SKM-1 treated with dmso at 0.1 percent for 144 hours (cell line): ENCODE data around the gene RDM1.
"Not testable (repeated sequence)": the region's sequence is repeated elsewhere in the genome, so short reads cannot be mapped to it uniquely, and the experiment has no call there.

Experiments
- DNase-seq: peaks from one replicate; lab custom pipeline; 2025; ENCODE audit not compliant: unreplicated experiment; lab: John Stamatoyannopoulos, UW

Gene RDM1

DNA sequence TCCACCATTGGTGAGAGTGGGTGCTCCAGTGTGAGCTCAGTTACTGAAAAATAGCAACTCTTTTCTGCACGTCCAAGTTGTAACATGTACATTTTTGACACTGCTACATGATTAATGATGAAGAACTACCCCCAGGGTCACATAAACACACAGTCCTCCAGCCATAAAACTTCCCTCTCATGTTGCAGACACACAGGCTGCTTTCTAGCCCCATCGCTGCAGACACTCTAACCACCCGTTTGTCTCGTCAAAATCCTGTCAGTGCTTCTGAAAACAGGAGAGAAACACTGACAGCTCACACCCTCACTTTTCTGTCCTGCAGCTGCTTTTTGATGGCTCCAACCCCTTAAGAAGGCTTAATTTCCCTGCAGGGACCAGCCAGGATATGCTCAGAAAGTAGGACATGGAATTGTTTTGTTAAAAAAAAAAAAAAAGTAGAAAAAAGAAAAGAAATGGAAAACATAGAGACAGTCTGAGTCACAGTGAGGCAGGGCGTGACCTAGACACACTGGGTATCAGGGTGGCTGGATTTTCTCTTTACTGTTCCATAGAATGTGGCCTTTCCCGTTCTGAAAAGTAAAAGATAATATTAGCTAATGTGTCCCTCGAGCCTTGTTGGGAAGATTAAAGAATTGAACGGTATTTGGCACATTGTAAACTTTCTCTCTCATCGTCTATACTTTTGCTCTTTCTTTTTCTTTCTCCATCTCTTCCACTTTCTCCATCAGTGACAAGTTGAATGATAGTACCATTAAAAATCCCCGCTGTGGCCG, 29.7 kb downstream of the RDM1 start:
- no peak for DNase-seq

GRCh38 chr17:35900280-35900679, 30.3 kb downstream of the RDM1 start:
- no peak for DNase-seq

- peak; percentile 73 for DNase-seq
Observed at GRCh38 chr17:35898283-35899070, 32.1 kb downstream of the RDM1 start.

GRCh38 chr17:35897772-35898171, 32.8 kb downstream of the RDM1 start:
- DNase-seq: not testable (repeated sequence)

GRCh38 chr17:35895636-35896587, 34.7 kb downstream of the RDM1 start:
- peak; percentile 93 for DNase-seq

DNA sequence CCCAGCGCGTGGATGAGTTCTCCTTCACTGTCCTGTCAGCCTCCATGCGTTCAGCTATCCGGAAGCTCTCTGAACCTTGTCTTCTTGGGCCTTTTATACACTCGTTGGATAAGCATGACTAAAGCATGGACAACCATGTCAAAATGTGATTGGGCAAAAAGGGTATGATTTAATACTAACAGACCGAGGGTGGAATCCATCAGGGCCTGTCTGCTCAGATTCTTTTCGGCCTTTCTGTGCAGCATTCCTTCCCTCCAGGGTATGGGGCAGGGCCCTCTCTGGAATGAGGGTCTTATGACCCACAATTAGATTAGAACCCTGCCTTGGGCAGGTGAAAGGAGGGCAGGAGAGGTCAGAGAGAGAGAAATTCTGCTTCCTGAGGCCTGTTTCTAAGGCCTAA, 36.4 kb downstream of the RDM1 start:
- DNase-seq: no peak

DNA sequence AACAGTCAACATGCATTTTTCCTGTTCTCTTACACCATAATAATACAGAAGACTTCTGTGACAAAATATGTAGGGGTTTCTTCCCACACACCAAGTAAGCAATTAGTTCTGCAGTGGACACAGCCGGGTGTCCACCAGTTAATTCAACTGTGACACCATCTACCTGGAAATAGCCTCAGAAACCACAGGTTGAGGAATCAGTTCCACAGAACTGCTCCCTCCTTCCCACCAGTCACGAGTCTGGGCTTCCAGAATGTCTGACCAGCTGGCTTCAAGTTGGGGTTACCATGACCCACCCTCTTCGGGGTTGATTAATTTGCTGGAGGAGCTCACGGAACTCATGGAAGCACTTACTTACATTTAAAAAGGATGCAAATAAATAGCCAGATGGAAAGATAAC, 36.8 kb downstream of the RDM1 start:
- DNase-seq: no peak

DNA sequence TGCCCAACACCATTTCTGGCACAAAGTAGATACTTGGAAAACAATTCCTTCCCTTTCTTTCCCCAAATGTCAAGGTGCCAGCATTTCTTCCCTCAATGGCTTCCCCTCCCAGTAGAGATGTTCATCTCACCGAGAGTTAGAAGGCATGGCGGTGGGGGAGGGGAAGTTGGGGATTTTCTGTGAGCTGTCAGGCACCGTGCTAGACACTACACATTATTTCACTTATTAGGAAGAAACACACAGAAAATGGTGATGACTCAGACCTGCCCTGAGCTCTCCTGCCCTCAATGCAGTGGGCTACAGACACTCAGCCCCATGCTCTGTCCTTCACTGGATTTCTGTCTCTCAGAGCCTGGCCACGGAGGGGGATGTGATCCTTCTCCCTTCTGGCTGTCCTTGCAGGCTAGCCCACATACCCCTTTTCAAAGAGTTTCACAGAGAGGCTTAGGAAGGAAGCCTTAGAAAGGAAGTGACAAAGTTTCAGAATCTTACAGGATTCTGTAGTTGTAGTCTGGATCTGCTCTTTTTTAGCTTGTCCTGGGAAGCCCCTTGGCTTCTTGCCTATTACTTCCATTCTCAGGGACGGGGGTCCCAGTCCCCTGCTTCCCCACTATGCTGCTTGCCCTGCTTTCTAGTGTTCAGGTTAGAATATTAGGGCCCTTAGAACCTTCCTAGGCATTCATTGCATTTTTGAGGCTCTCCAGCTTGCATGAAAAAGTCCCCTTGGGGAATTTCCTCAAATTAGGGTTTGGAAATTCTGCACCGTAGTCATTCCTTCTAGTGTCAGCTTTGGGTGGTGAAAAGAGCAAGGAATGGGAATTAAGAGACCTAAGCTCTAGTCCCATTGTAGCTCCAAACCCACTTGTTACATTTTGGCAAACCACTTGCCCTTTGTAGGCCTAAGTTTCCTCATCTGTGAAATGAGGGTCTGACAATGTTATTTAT, 38.2 kb downstream of the RDM1 start:
- no peak for DNase-seq

DNA sequence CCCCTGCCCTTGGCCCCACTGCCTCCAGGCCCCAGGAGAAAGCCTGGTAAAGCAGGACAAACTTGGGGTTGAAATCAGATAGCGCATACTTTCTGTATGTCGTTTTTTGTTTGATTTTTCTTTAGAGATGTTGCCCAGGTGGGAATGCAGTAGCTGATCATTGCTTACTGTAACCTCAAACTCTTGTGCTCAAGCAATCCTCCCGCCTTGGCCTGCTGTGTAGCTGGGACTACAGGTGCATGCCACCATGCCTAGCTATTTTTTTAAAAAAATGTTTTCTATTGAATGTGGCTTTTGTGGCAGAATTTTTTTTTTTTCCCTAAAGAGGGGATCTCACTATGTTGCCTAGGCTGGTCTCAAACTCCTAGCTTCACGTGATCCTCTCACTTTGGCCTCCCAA, 39.3 kb downstream of the RDM1 start:
- no peak for DNase-seq

DNA sequence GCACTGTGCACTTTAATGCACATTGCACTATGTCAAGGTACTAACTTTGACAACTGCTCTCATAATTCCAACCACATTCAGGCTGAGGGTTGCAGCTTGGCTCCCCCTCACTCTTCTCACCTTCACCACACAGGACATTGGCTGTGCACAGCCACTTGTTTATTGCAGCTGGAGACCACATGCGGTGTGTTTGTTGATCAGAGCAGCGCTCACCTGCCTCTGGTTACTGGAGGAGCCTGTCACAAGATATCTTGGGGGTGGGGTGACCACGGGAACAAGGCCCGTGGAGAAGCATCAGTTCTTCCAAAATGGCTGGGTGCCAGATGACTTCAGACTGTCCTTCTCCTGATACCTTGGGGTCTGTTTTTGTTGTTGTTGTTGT, 39.8 kb downstream of the RDM1 start:
- no peak for DNase-seq

- DNase-seq: no peak
Observed at GRCh38 chr17:35889818-35890773, 40.5 kb downstream of the RDM1 start.

- no peak for DNase-seq
Observed at GRCh38 chr17:35889241-35889640, 41.3 kb downstream of the RDM1 start.

- DNase-seq: peak; percentile 94
Observed at GRCh38 chr17:35879773-35880654, 50.6 kb downstream of the RDM1 start, which contains the start of gene CCL5. TSS of gene CCL5 (minus strand) at chr17:35880360.

DNA sequence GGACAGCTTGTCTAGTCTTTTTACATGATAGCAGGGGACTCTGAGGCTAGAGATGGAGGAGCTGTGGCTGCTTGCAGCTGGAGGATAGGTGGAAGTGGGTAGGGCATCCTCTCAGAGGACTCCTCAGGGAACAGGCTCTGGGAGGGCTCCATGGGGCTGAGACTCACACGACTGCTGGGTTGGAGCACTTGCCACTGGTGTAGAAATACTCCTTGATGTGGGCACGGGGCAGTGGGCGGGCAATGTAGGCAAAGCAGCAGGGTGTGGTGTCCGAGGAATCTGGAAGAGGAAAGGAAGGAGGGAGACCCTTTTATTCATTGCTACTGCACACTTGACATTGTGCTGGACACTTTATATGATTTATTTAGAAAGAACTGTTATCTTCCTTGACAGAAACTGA, 52.2 kb downstream of the RDM1 start:
- DNase-seq: no peak

DNA sequence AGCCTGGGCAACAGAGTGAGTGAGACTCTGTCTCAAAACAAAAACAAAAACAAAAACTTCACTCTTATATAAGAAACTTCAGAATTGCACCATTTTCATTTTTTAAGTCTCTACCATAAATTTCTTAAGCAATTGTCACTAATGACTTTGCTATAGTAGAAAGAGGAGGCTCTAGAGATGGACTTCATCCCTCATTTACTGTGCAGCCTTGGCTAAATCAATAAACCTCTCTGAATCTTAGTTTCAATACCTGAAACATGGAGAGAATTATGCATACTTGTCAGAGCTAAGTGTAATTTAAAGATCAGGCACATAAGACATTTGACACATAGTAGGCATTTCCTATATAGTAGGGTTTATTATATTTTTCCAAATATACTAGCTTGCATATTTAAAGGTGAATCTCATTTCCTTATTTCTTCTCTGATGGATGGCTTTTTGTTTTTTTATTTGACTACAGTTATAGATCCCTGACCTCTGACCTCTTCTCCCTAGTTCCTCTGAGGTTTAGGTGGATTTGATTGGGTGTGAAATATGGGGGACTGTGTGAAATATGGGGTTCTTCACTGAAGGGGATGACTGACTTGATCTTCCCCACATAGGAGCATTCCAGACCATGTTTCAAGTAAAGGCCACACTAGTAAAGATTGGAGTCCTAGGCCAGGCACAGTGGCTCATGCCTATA, 53.1 kb downstream of the RDM1 start:
- DNase-seq: no peak

DNA sequence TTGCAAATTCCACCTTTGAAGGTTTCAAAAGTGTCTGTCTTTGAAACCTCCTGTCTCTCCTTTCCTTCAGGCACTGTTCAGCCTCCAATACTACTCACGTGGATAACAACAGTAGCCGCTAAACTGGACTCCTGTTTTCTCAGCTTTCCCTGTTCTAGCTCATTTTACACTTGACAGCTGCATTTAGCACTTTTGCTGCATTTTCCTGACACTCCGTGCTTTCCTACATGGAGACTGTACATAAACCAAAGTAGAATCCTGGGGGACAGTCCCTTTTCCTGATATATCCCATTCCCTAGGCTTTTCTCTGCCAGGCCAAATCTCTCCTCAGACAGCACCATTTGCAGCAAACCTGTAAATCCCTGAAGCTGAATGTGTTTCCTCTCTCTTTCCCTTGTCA, 54.0 kb downstream of the RDM1 start:
- DNase-seq: no peak

GRCh38 chr17:35875800-35876139, 54.8 kb downstream of the RDM1 start:
- no peak for DNase-seq
